Esophagus squamous epithelium (tissue), 4 donors: Measurements from ENCODE around the gene C5AR2.

Experiments used
- POLR2A ChIP-seq, 4 donors: fragments of 450-650 bp; IDR thresholded peaks; one replicate each; pipeline ENCODE4 v1.6.1; 2017; ENCODE audit warnings: antibody characterized with exemption in 4 of 4, mild to moderate bottlenecking in 4 of 4, moderate library complexity in 3 of 4
- TF ChIP-seq, protein P1 (sequence below), 6 experiments: fragments of 450-650 bp in 4 of 6; fragments of 200-600 bp in 2 of 6; sonication (generic) in 2 of 6; IDR thresholded peaks; one replicate each; pipeline ENCODE4 v1.5.1; 2016 to 2019; ENCODE audit warnings: antibody characterized with exemption in 6 of 6, mild to moderate bottlenecking in 4 of 6, moderate library complexity in 4 of 6

DNA sequence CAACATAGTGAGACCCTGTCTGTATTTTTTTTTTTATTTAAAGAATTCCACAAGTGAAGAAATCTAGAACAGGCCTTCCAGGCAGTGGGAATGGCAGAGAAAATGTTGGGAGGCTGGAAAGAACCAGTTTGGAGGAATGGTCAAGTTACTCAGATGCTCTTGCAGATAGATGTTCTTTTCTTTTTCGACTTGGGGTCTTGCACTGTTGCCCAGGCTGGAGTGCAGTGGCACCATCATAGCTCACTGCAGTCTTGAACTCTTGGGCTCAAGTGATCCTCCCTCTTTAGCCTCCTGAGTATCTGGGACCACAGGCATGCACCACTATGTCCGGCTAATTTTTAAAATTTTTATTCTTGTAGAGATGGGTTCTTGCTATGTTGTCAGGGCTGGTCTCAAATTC is 21.7 kb upstream of the C5AR2 start:
- no peak for TF ChIP-seq POLR2A (IDR thresholded peaks at IDR 0.05)
- TF ChIP-seq, protein P1, sequence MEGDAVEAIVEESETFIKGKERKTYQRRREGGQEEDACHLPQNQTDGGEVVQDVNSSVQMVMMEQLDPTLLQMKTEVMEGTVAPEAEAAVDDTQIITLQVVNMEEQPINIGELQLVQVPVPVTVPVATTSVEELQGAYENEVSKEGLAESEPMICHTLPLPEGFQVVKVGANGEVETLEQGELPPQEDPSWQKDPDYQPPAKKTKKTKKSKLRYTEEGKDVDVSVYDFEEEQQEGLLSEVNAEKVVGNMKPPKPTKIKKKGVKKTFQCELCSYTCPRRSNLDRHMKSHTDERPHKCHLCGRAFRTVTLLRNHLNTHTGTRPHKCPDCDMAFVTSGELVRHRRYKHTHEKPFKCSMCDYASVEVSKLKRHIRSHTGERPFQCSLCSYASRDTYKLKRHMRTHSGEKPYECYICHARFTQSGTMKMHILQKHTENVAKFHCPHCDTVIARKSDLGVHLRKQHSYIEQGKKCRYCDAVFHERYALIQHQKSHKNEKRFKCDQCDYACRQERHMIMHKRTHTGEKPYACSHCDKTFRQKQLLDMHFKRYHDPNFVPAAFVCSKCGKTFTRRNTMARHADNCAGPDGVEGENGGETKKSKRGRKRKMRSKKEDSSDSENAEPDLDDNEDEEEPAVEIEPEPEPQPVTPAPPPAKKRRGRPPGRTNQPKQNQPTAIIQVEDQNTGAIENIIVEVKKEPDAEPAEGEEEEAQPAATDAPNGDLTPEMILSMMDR (IDR thresholded peaks at IDR 0.05) = no peak
